Breast epithelium (tissue), 3 donors: ENCODE results near the gene LYAR.

Experiments
- CTCF ChIP-seq, 3 donors: fragments of 450-650 bp; IDR thresholded peaks; one replicate each; pipeline ENCODE4 v1.5.1; 2016 to 2017; ENCODE audit warnings: antibody characterized with exemption in 3 of 3, mild to moderate bottlenecking in 3 of 3, moderate library complexity in 3 of 3
- POLR2AphosphoS5 ChIP-seq, 3 donors: sonication (generic); formaldehyde crosslinking; IDR thresholded peaks; one replicate each; pipeline ENCODE4 v1.6.1; 2017; ENCODE audit warnings: antibody characterized with exemption in 3 of 3

GRCh38 chr4:4311193-4311592 is 21.2 kb upstream of the LYAR start:
- no peak for TF ChIP-seq CTCF (IDR thresholded peaks at IDR 0.05)
- no peak for TF ChIP-seq POLR2AphosphoS5 (IDR thresholded peaks at IDR 0.05)
